ENCODE measurements around the gene RPL27A. TPM values are rescaled to one million over a fixed set of nuclear protein-coding genes. Genes with fewer than 3 reads are reported as not detected.

The RPL27A gene
- total and polyA plus RNA-seq, 2 donors (not counting 1 experiment from before 2014, with no cell fraction given): 1,009 to 1,473 TPM

- no peaks in the 10 kb centered on the region for H3K9me3 ChIP-seq (ENCODE audit: control extremely low read depth in 1 of 3, control insufficient read depth in 2 of 3, insufficient read depth in 1 of 3, low read length in 2 of 3)
- no peak overlapping the region for H3K27ac ChIP-seq (ENCODE audit: low read length in 2 of 2)
- no peak overlapping the region for H3K4me2 ChIP-seq (replicated peaks; ENCODE audit: low read depth, low read length, poor library complexity, severe bottlenecking)
- Mint-ChIP-seq H3K9me3 (ENCODE audit: insufficient read depth) (no peaks in the 10 kb centered on the region), H3K27me3 (no peaks in the 10 kb centered on the region), H3K27ac (no peak overlapping the region), H3K4me3 (no peak overlapping the region), H3K4me1 (peaks cover 5% of the 10 kb centered on the region)
- no peak for TF ChIP-seq EZH2 (IDR thresholded peaks at IDR 0.05; ENCODE audit: borderline replicate concordance, insufficient read depth, low read depth, low read length, poor library complexity, severe bottlenecking)
- DNase-seq (no peak), ATAC-seq (ENCODE audit: low read depth) (no peak)
- ChIA-PET CTCF (no interaction called here), POLR2A (no interaction called here)
- H3K27me3 ChIP-seq (replicated peaks in 1 of 4; ENCODE audit: control extremely low read depth in 1 of 4, control insufficient read depth in 3 of 4, insufficient read depth in 4 of 4, low read length in 3 of 4): no peaks in the 10 kb centered on the region
- H3K4me1 ChIP-seq (ENCODE audit: control insufficient read depth in 2 of 2, insufficient read depth in 2 of 2, low read length in 2 of 2): peaks cover under 1 to 2% of the 10 kb centered on the region in 2 donors
- no CpG with 5 or more reads among the region's 1 CpG for WGBS (ENCODE audit: insufficient coverage)
- H3K79me2 ChIP-seq (ENCODE audit: control insufficient read depth, insufficient read depth, low read length): peaks cover under 1% of the 10 kb centered on the region
- no peak overlapping the region for H3K4me3 ChIP-seq (ENCODE audit: control extremely low read depth in 1 of 5, extremely low read depth in 1 of 5, insufficient read depth in 1 of 5, low read depth in 2 of 5, low read length in 4 of 5)
- H3K9ac ChIP-seq (ENCODE audit: low read length): no peak overlapping the region
- intact Hi-C loops (cut with micrococcal nuclease): no loop called here
- H4K20me1 ChIP-seq (ENCODE audit: control insufficient read depth, insufficient read depth, low read length, poor library complexity, severe bottlenecking): no peaks in the 10 kb centered on the region
- H3K36me3 ChIP-seq (replicated peaks in 1 of 2; ENCODE audit: control extremely low read depth in 1 of 2, control insufficient read depth in 1 of 2, extremely low read depth in 1 of 2, insufficient read depth in 2 of 2, low read length in 1 of 2): peaks cover 4 to 23% of the 10 kb centered on the region in 2 experiments
- H2AFZ ChIP-seq (ENCODE audit: insufficient read depth, low read depth, low read length, poor library complexity, severe bottlenecking): no peak overlapping the region
Observed at GRCh38 chr11:8676458-8676857, 6.1 kb upstream of the RPL27A start.

GRCh38 chr11:8679006-8679405, 3.6 kb upstream of the RPL27A start:
- no peaks in the 10 kb centered on the region for H3K9me3 Mint-ChIP-seq (ENCODE audit: insufficient read depth)
- CTCF ChIA-PET: interaction anchor here (0.8 kb wide), 1 partner anchor 11 kb away, joined by 3 read pairs; no protein-coding TSS in a partner anchor
- ATAC-seq (ENCODE audit: low read depth): no peak

More at GRCh38 chr11:8679006-8679405, 3.6 kb upstream of the RPL27A start:
- Histone ChIP-seq H3K27me3 (replicated peaks in 1 of 4; ENCODE audit: control extremely low read depth in 1 of 4, control insufficient read depth in 3 of 4, insufficient read depth in 4 of 4, low read length in 3 of 4) (no peaks in the 10 kb centered on the region), H3K9ac (ENCODE audit: low read length) (no peak overlapping the region), H3K4me3 (ENCODE audit: control extremely low read depth in 1 of 5, extremely low read depth in 1 of 5, insufficient read depth in 1 of 5, low read depth in 2 of 5, low read length in 4 of 5) (no peak overlapping the region), H3K27ac (ENCODE audit: low read length in 2 of 2) (no peak overlapping the region), H4K20me1 (ENCODE audit: control insufficient read depth, insufficient read depth, low read length, poor library complexity, severe bottlenecking) (peaks cover 7% of the 10 kb centered on the region), H3K4me2 (replicated peaks; ENCODE audit: low read depth, low read length, poor library complexity, severe bottlenecking) (no peak overlapping the region), H3K36me3 (replicated peaks in 1 of 2; ENCODE audit: control extremely low read depth in 1 of 2, control insufficient read depth in 1 of 2, extremely low read depth in 1 of 2, insufficient read depth in 2 of 2, low read length in 1 of 2) (peaks cover 2 to 17% of the 10 kb centered on the region in 2 experiments), H2AFZ (ENCODE audit: insufficient read depth, low read depth, low read length, poor library complexity, severe bottlenecking) (no peak overlapping the region), H3K9me3 (ENCODE audit: control extremely low read depth in 1 of 3, control insufficient read depth in 2 of 3, insufficient read depth in 1 of 3, low read length in 2 of 3) (no peaks in the 10 kb centered on the region), H3K79me2 (ENCODE audit: control insufficient read depth, insufficient read depth, low read length) (peaks cover 25% of the 10 kb centered on the region), H3K4me1 (ENCODE audit: control insufficient read depth in 2 of 2, insufficient read depth in 2 of 2, low read length in 2 of 2) (peaks cover 15 to 18% of the 10 kb centered on the region in 2 donors)
- no peak for DNase-seq
- peaks cover 22% of the 10 kb centered on the region for H3K4me1 Mint-ChIP-seq
- WGBS (ENCODE audit: insufficient coverage): 71% methylated on average over 1 of the region's 1 CpG
- no peak overlapping the region for H3K4me3 Mint-ChIP-seq
- intact Hi-C loops (cut with micrococcal nuclease): no loop called here
- H3K27ac Mint-ChIP-seq: no peak overlapping the region
- no peaks in the 10 kb centered on the region for H3K27me3 Mint-ChIP-seq
- POLR2A ChIA-PET: no interaction called here
- no peak for TF ChIP-seq EZH2 (IDR thresholded peaks at IDR 0.05; ENCODE audit: borderline replicate concordance, insufficient read depth, low read depth, low read length, poor library complexity, severe bottlenecking)

Data from B cell (primary cell).